ENCODE data around the gene STK24.

GRCh38 chr13:98508280-98508679 lies 68.6 kb downstream of the STK24 start:
- TF ChIP-seq CTCF (IDR thresholded peaks at IDR 0.05; ENCODE audit: low read depth, low read length), result no peak
- TF ChIP-seq EZH2phosphoT487 (IDR thresholded peaks at IDR 0.05; ENCODE audit: low read depth), result no peak

Measured in OCI-LY3 (cell line).